Loucy (cell line): ENCODE results near the gene CD14.

Source experiments
- H2AFZ ChIP-seq: fragments of 200-600 bp; sonication (generic); 2 replicates; pipeline ENCODE4 v1.6.0; 2016; ENCODE audit warnings: antibody characterized with exemption, mild to moderate bottlenecking, low read length, moderate library complexity
- H3F3A ChIP-seq: fragments of 200-600 bp; 2 replicates; pipeline ENCODE4 v1.6.0; 2016; ENCODE audit warnings: antibody characterized with exemption, low read depth, mild to moderate bottlenecking
- H3K27me3 ChIP-seq: fragments of 200-600 bp; sonication (generic); 2 replicates; pipeline ENCODE4 v1.6.1; 2014; ENCODE audit warnings: low read length, mild to moderate bottlenecking; ENCODE audit not compliant: insufficient read depth, poor library complexity, severe bottlenecking
- H3K36me3 ChIP-seq: fragments of 200-600 bp; sonication (generic); 2 replicates; pipeline ENCODE4 v1.6.1; 2016; ENCODE audit warnings: low read length; ENCODE audit not compliant: insufficient read depth
- H3K4me1 ChIP-seq: fragments of 200-600 bp; sonication (generic); 2 replicates; pipeline ENCODE4 v1.5.1; 2014; ENCODE audit warnings: low read length, mild to moderate bottlenecking; ENCODE audit not compliant: insufficient read depth, poor library complexity, severe bottlenecking
- H3K4me2 ChIP-seq: fragments of 200-600 bp; sonication (generic); 2 replicates; pipeline ENCODE4 v1.6.0; 2014; ENCODE audit warnings: antibody characterized with exemption, low read length, low read depth, mild to moderate bottlenecking; ENCODE audit not compliant: poor library complexity, severe bottlenecking
- H3K4me3 ChIP-seq: fragments of 200-600 bp; sonication (generic); 2 replicates; pipeline ENCODE4 v1.5.1; 2014; ENCODE audit warnings: low read length, mild to moderate bottlenecking, mixed read lengths; ENCODE audit not compliant: poor library complexity, severe bottlenecking
- H3K79me2 ChIP-seq: fragments of 200-600 bp; sonication (generic); 2 replicates; pipeline ENCODE4 v1.6.1; 2014; ENCODE audit warnings: low read length; ENCODE audit not compliant: insufficient read depth
- H3K9ac ChIP-seq: fragments of 200-600 bp; sonication (generic); 2 replicates; pipeline ENCODE4 v1.6.0; 2014; ENCODE audit warnings: mild to moderate bottlenecking, low read depth, low read length, moderate library complexity; ENCODE audit not compliant: poor library complexity, severe bottlenecking
- H3K9me2 ChIP-seq: fragments of 200-600 bp; sonication (generic); replicated peaks from 2 replicates; pipeline ENCODE4 v1.6.1; 2016; ENCODE audit warnings: low read depth, low read length, mixed read lengths
- H3K9me3 ChIP-seq: fragments of 200-600 bp; sonication (generic); 2 replicates; pipeline ENCODE4 v1.6.1; 2014; ENCODE audit warnings: mild to moderate bottlenecking, antibody characterized with exemption, low read length, low read depth; ENCODE audit not compliant: insufficient read depth
- H4K20me1 ChIP-seq: fragments of 200-600 bp; sonication (generic); 2 replicates; pipeline ENCODE4 v1.6.0; 2014; ENCODE audit warnings: antibody characterized with exemption, low read length, mild to moderate bottlenecking; ENCODE audit not compliant: insufficient read depth, poor library complexity, severe bottlenecking
- EZH2phosphoT487 ChIP-seq: fragments of 200-600 bp; IDR thresholded peaks from 2 replicates; pipeline ENCODE4 v1.6.1; 2018; ENCODE audit warnings: antibody characterized with exemption, mild to moderate bottlenecking, moderate library complexity, borderline replicate concordance
- TF ChIP-seq, protein P1 (sequence below): fragments of 200-600 bp; sonication (generic); conservative IDR thresholded peaks from 2 replicates; pipeline ENCODE4 v1.5.1; 2014; ENCODE audit warnings: mild to moderate bottlenecking, antibody characterized with exemption, low read length

CD14 gene

DNA sequence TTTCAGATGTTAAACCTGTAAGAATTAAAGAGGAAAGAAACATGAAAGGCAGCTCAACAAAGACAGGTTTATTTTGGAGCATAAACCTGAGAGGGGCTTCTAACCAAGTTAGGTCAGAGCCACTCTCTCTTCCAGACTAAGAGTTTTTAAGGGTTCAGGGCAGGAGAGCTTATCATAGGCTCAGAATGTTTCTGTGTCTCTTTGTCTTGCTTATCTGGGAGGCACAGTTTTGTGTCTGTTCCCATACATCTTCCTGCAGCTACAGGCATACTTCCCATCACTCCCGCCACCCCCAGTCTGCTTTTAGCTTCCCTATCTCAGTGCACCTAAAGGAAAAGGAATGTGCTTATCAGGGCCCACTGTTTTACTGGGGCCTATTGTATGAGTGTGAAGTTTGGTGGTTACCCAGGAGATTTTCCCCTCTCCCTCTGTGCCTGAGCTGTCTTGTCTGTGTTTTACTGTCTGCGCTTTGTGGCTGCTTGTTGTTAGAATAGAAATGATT, 21.9 kb downstream of the CD14 start:
- Histone ChIP-seq H3K9ac (no peak overlapping the region), H3K27me3 (no peaks in the 10 kb centered on the region), H2AFZ (no peak overlapping the region), H3K4me2 (no peak overlapping the region), H3K79me2 (no peaks in the 10 kb centered on the region), H3K9me2 (no peaks in the 10 kb centered on the region), H3F3A (no peaks in the 10 kb centered on the region), H4K20me1 (no peaks in the 10 kb centered on the region), H3K36me3 (no peaks in the 10 kb centered on the region), H3K9me3 (no peaks in the 10 kb centered on the region), H3K4me1 (peaks cover 16% of the 10 kb centered on the region), H3K4me3 (no peak overlapping the region)
- TF ChIP-seq, protein P1, sequence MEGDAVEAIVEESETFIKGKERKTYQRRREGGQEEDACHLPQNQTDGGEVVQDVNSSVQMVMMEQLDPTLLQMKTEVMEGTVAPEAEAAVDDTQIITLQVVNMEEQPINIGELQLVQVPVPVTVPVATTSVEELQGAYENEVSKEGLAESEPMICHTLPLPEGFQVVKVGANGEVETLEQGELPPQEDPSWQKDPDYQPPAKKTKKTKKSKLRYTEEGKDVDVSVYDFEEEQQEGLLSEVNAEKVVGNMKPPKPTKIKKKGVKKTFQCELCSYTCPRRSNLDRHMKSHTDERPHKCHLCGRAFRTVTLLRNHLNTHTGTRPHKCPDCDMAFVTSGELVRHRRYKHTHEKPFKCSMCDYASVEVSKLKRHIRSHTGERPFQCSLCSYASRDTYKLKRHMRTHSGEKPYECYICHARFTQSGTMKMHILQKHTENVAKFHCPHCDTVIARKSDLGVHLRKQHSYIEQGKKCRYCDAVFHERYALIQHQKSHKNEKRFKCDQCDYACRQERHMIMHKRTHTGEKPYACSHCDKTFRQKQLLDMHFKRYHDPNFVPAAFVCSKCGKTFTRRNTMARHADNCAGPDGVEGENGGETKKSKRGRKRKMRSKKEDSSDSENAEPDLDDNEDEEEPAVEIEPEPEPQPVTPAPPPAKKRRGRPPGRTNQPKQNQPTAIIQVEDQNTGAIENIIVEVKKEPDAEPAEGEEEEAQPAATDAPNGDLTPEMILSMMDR, result no peak
- TF ChIP-seq EZH2phosphoT487, result no peak

DNA sequence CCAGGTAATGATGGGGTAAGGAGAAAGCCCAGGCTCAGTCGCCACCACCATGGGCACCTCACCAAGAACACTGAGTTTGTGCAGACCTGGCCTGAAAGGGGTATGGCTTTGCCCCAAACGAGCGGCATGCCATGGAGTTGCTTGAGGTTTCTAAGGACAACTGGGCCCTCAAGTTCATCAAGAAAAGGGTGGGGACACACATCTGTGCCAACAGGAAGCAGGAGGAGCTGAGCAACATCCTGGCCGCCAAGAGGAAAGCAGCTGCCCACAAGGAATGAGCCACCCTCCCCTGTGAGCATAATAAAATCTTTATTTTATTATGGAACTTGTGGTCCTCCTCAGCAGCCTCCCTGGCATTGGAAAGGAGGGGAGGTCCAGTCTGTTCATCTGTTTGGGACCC, 23.8 kb downstream of the CD14 start:
- peaks cover 16% of the 10 kb centered on the region for H3K4me1 ChIP-seq
- no peaks in the 10 kb centered on the region for H3K36me3 ChIP-seq
- H3K4me2 ChIP-seq, result no peak overlapping the region
- no peaks in the 10 kb centered on the region for H3F3A ChIP-seq
- no peak overlapping the region for H3K4me3 ChIP-seq
- no peaks in the 10 kb centered on the region for H3K9me3 ChIP-seq
- no peak overlapping the region for H3K9ac ChIP-seq
- H3K9me2 ChIP-seq, result no peaks in the 10 kb centered on the region
- H3K79me2 ChIP-seq, result no peaks in the 10 kb centered on the region
- H2AFZ ChIP-seq, result no peak overlapping the region
- H3K27me3 ChIP-seq, result no peaks in the 10 kb centered on the region
- TF ChIP-seq EZH2phosphoT487, result no peak
- TF ChIP-seq, protein P1, result no peak
- no peaks in the 10 kb centered on the region for H4K20me1 ChIP-seq

DNA sequence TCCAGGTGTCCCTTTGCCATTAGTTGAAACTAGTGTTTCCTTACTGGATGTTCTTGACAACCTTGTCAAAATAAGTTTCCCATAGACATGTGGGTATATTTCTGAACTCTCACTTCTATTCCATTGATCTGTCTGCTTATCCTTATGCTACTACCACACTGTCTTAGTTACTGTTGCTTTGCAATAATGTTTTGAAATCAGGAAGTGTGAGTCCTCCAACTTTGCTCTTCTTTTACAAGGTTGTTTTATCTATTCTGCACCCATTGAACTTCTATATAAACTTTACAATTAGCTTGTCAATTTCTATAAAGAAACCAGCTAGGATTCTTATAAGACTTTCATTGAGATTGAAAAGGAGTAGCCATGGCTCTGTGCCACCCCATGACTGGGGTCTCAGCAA, 24.3 kb downstream of the CD14 start:
- H3K9ac ChIP-seq, result no peak overlapping the region
- no peaks in the 10 kb centered on the region for H3K9me3 ChIP-seq
- H4K20me1 ChIP-seq, result no peaks in the 10 kb centered on the region
- no peaks in the 10 kb centered on the region for H3K27me3 ChIP-seq
- H3K36me3 ChIP-seq, result no peaks in the 10 kb centered on the region
- no peaks in the 10 kb centered on the region for H3F3A ChIP-seq
- no peaks in the 10 kb centered on the region for H3K79me2 ChIP-seq
- no peak overlapping the region for H3K4me2 ChIP-seq
- H3K4me1 ChIP-seq, result peaks cover 16% of the 10 kb centered on the region
- no peak overlapping the region for H3K4me3 ChIP-seq
- TF ChIP-seq, protein P1, result no peak
- no peak for TF ChIP-seq EZH2phosphoT487
- H2AFZ ChIP-seq, result no peak overlapping the region
- no peaks in the 10 kb centered on the region for H3K9me2 ChIP-seq
